Adrenal gland (tissue), 5 donors: ENCODE results near the gene BTBD6.

Source experiments
- POLR2A ChIP-seq, 2 donors: fragments of 450-650 bp; IDR thresholded peaks; one replicate each; pipeline ENCODE4 v1.6.1; 2017; ENCODE audit warnings: antibody characterized with exemption in 2 of 2, mild to moderate bottlenecking in 2 of 2, moderate library complexity in 1 of 2
- TF ChIP-seq, protein P1 (sequence below), 6 experiments: fragments of 450-650 bp in 4 of 6; fragments of 200-600 bp in 2 of 6; sonication (generic) in 1 of 6; IDR thresholded peaks; 1 replicate in 5 of 6; 2 replicates in 1 of 6; pipeline versions ENCODE4 v1.5.1 to v1.8.0; 2016 to 2021; ENCODE audit warnings: antibody characterized with exemption in 6 of 6, mild to moderate bottlenecking in 2 of 6, moderate library complexity in 1 of 6
- donor health status: DM: no; HTN: no; CAD: no.

DNA sequence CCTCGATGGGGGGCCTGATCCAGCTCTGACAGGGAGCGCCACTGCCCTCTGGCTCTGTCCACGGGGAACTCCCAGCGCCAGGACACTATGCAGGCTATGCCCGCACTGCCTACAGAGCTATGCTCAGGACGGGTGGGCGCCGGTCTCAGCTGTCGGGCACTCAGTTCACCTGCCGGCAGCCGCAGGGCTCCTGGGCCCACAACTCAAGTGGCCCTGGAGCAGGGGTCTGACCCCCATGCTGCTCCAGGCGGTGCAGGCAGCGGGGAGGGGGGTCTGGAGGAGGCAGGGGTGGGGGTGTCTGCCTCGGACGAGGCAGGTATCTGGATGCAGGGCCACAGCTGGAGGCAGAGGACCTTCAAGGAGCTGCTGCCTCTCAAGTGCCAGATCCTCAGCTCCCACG, 38.7 kb upstream of the BTBD6 start:
- TF ChIP-seq POLR2A (IDR thresholded peaks at IDR 0.05) = no peak
- TF ChIP-seq, protein P1, sequence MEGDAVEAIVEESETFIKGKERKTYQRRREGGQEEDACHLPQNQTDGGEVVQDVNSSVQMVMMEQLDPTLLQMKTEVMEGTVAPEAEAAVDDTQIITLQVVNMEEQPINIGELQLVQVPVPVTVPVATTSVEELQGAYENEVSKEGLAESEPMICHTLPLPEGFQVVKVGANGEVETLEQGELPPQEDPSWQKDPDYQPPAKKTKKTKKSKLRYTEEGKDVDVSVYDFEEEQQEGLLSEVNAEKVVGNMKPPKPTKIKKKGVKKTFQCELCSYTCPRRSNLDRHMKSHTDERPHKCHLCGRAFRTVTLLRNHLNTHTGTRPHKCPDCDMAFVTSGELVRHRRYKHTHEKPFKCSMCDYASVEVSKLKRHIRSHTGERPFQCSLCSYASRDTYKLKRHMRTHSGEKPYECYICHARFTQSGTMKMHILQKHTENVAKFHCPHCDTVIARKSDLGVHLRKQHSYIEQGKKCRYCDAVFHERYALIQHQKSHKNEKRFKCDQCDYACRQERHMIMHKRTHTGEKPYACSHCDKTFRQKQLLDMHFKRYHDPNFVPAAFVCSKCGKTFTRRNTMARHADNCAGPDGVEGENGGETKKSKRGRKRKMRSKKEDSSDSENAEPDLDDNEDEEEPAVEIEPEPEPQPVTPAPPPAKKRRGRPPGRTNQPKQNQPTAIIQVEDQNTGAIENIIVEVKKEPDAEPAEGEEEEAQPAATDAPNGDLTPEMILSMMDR (IDR thresholded peaks at IDR 0.05) = no peak
